GM12875 (cell line): ENCODE data around the gene IER5.
"Not testable (repeated sequence)": the region's sequence is repeated elsewhere in the genome, so short reads cannot be mapped to it uniquely, and the experiment has no call there.

ENCODE experiments used
- H3K4me3 ChIP-seq: one replicate; pipeline ENCODE4 v1.5.1; 2011; ENCODE audit warnings: low read depth, low read length, control low read depth
- CTCF ChIP-seq: IDR thresholded peaks from 2 replicates; pipeline ENCODE4 v1.5.1; 2011; ENCODE audit warnings: low read depth, mild to moderate bottlenecking, control low read depth, inconsistent platforms, low read length, moderate library complexity, borderline replicate concordance; ENCODE audit not compliant: insufficient read depth

Gene IER5

DNA sequence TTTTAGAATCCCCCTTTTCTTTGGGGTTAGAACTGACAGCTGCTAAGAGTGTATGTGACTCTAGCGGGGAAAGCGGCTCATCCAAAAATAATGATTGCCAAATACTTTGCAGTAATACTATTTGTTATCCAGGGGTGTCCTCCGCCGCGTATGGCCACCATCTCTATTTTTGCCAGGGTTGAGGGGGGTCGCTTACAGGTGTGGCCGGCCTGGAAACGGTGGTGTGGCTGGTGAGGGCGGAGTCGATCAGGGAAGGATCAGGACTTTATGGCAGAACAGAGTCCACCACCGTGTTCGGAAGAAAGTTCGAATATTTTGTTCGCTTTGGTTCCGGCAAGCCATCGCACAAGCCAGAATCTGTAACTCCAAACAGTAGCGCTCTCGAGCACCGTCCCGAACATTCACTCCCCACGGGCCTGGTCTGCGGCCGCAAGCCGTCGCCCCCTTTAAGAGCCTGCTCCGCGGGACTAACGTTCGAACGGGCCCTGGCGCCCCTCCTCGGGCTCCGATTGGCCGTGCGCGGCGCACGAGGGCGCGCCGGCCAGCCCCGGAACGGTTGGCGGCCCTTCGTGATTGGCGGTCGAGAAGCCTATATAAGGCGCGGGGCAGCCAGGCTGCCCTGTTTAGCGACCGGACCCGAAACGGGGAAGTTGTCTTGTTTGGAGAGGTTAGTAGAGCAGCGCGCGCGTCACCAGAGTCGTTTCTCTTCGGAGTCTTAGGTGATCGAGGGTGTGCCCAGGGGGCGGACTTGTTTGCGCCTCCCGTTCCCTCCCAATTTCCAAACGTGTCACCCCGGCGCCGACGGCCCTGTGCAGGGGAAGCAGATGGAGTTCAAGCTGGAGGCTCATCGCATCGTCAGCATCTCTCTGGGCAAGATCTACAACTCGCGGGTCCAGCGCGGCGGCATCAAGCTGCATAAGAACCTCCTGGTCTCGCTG lies at the start of gene IER5:
Gene IER5, plus strand, starts transcription at position 622 of the 938 bp plus-strand sequence. Its CDS starts 203 bp downstream, at position 825.
- no peak for TF ChIP-seq CTCF

DNA sequence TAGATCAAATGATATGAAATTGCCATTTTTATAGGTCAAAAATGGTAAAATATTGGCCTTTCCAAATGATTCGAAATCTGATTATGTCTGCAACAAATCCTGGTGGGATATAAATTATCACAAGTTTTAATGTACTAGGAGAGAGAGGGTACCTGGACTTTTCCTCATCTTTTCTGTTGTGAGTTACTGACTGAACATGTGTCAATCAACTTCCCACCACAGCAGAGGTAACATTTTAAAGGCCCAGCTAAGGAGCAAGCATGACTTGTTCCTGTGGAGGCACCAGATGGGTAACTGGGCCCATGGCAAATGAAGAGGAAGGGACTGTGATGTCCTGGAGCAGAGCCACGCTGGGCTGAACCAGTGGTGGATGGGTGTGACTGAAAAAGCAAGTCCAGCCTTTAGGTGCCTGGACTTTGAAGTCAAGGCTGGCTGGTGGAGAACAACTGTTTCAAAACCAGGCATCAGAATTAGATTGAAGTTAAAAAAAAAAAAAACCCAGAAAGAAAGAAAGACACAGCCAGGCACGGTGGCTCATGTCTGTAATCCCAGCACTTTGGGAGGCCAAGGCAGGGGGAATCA lies 48.1 kb upstream of the IER5 start:
- H3K4me3 ChIP-seq, result no peak overlapping the region
- TF ChIP-seq CTCF, result no peak

More for the DNA sequence above, at the start of gene IER5:
- H3K4me3 ChIP-seq, result peak within 1 kb of the TSS; percentile 73

- no peak for TF ChIP-seq CTCF
These were observed 45.2 kb upstream of the IER5 start for GRCh38 chr1:181043025-181043888.

DNA sequence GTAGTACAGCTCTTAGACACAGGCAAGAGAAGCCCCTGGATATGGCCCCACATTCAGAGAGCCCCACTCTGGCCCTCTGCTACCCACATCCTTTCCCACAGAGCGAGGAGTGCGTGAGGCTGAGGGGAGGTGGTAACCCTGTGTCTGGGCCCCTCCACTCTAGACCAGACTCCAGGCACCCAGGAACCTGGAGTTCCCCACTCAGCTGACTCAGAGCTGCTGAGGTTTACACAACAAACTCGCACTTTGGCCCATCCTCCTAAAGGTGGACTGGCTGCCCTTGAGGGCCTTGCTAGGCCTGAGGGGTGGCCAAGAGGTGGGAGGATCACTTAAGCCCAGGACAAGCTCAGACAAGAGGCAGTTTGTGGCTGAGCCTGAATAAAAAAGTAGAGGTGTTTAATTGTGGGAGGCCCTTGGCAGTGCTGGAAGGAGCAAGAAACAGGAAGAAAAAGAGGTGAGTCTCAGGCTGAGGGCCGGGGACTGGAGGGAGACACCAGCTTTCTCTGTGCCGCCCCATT lies 44.0 kb upstream of the IER5 start:
- no peak overlapping the region for H3K4me3 ChIP-seq
- no peak for TF ChIP-seq CTCF

More at GRCh38 chr1:181043025-181043888, 45.2 kb upstream of the IER5 start:
- no peak overlapping the region for H3K4me3 ChIP-seq

DNA sequence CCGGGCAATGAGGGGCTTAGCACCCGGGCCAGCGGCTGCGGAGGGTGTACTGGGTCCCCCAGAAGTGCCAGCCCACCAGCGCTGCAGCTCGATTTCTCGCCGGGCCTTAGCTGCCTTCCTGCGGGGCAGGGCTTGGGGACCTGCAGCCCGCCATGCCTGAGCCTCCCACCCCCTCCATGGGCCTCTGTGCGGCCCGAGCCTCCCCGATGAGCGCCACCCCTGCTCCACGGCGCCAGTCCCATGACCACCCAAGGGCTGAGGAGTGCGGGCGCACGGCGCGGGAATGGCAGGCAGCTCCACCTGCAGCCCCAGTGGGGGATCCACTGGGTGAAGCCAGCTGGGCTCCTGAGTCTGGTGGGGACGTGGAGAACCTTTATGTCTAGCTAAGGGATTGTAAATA lies 42.6 kb upstream of the IER5 start:
- not testable (repeated sequence) for H3K4me3 ChIP-seq

DNA sequence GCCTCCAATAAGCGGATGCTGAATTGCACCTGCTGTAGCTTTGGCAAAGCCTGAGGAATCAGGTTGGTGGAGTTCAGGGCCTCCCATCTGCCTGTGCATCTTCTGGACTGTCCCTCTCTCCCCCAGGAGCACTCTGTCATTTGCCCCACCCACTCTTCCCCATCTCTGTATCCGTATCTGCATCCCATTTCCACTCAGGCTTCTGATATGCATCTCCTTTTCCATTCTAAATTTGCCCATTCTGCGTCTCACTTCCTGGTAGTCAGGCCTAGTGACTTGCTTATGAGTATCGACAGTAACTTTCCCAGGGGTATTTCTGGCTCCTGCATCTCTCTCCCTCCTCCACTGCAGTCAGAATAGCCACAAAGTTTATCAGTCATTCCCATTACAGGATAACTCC lies 39.1 kb upstream of the IER5 start:
- no peak for TF ChIP-seq CTCF
- no peak overlapping the region for H3K4me3 ChIP-seq

- no peak overlapping the region for H3K4me3 ChIP-seq
- no peak for TF ChIP-seq CTCF
These were observed 37.6 kb upstream of the IER5 start for GRCh38 chr1:181050922-181051321.
